Measurements from ENCODE around the gene C1QTNF12.

DNA sequence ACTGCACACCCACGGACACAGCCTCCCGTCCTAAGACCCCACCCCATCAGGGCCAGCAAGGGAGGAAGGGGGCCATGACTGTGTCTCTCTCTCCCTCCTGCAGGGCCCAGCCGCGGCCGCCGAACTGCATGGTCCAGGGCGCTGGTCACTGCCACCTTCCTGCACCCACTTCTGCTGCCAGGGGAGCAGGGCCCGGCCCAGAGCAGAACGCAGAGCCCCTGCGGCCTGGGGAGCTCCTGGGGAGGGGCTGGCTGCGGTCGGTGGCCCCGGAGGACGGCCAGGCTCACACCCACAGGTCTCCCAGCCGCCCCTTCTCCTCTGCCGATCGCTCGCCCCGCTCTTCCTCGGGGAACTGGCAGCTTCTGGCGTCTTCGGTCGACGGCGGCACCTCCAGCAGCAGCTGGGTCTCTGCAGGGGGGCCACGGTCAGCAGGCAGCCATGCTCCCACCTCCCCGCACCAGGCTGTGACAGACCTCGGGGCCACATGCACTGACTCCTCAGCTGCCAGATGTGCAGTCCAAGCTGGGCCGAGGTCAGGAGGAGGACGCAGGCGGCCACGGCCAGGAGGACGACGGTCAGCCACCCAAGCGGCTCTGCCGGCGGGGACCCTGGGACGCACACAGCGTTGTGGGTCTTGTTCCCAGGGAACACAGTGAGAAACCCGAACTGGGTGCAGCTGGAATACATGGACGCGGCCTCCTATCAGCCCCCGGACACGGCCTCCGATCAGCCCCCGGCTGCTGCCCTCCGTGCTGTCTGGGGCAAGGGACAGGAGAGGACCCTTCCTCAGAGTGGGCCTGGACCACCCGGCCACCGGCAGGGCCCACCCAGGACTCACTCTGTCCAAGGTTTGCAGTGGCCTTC, 42.7 kb downstream of the C1QTNF12 start:
- TF ChIP-seq, protein P1, sequence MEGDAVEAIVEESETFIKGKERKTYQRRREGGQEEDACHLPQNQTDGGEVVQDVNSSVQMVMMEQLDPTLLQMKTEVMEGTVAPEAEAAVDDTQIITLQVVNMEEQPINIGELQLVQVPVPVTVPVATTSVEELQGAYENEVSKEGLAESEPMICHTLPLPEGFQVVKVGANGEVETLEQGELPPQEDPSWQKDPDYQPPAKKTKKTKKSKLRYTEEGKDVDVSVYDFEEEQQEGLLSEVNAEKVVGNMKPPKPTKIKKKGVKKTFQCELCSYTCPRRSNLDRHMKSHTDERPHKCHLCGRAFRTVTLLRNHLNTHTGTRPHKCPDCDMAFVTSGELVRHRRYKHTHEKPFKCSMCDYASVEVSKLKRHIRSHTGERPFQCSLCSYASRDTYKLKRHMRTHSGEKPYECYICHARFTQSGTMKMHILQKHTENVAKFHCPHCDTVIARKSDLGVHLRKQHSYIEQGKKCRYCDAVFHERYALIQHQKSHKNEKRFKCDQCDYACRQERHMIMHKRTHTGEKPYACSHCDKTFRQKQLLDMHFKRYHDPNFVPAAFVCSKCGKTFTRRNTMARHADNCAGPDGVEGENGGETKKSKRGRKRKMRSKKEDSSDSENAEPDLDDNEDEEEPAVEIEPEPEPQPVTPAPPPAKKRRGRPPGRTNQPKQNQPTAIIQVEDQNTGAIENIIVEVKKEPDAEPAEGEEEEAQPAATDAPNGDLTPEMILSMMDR (IDR thresholded peaks at IDR 0.05) = no peak
- TF ChIP-seq POLR2A (IDR thresholded peaks at IDR 0.05) (no peak), EP300 (IDR thresholded peaks at IDR 0.05) (no peak)

All from sigmoid colon (tissue), 4 donors.